LoVo (cell line): Measurements from ENCODE around the gene ACBD6.

Experiments
- DNase-seq: peaks from one replicate; pipeline ENCODE4 v3.0.0-alpha.2; 2016; ENCODE audit warnings: low spot score

ACBD6 gene

DNA sequence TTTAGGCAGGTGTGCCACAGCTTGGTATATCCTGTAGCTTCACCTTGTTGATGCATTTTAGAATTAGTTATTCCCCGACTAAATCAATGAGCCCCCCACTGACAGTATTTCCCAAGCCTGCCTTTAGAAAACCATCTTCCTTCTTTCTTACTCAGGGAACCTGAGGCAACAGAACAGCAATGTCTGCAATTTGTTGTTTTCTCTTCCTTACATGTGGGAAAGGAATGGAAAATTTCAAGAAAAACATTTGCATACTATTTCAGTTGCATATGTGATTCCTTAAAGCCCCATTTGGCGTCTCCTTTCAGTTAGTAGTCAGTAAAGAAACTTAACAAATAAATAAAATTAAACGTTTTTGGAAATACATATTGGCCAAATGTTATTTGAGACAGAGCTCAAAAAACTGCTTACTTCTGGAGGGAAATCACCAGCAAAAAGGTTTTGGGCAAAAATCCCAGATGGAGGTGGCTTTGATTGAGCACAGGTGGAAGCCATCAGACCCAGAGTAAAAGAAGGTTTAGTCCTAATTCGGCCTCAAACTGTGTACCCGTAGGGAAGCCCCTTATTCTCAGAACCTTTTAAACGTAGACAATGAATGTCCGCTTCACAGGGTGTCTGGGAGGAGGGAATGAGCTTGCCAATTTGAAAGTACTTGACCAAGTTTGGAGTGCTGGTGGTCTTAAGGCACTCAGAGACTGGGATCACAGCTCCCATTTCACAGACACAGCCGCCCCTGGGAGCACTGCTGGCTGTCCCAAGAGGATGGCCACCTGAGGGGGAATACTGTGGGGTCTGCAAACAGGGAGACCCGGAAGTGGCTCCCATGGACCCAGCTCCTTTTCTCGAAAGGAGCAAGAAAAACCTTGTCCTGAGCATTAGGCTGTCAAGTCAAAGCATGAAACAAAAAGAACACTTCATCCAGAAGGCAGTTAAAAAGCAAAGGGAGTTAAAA is 263.0 kb downstream of the ACBD6 start:
- DNase-seq, result no peak

DNA sequence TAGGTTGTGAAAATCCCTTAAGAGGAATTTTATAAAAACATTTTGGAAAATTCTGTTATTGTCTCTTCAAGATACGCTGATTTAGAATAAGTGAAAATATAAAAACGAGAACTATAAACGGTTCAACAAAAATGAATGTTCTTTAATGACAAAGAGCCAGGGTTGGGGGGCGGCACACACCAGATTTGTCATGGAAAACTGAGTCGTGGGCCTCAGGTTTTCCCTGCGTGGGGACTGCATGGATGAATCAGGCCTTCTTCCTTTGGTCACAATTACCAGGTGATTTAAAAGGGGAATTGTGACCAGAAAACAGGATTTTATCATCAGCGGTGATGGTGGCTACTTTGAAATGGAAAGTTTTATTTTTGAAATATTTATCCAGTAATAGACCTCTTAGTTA is 263.7 kb downstream of the ACBD6 start:
- no peak for DNase-seq
